Tibial artery (tissue), 4 donors: Measurements from ENCODE around the gene NANOS2.

Source experiments
- DNase-seq, 2 donors: peaks; one replicate each; pipeline ENCODE4 v3.0.0-alpha.2; 2019
- H3K27ac ChIP-seq, 2 donors: fragments of 200-600 bp; sonication (generic) in 1 of 2; 1 replicate in 1 of 2; 2 replicates in 1 of 2; pipeline ENCODE4 v1.5.1; 2018 to 2019; ENCODE audit warnings: mild to moderate bottlenecking in 1 of 2
- H3K27me3 ChIP-seq, 2 donors: fragments of 200-600 bp; sonication (generic) in 1 of 2; one replicate each; pipeline versions ENCODE4 v1.5.1 to v1.6.0; 2016 to 2019
- H3K36me3 ChIP-seq, 3 donors: fragments of 200-600 bp; sonication (generic) in 2 of 3; one replicate each; pipeline ENCODE4 v1.5.1; 2016 to 2019; ENCODE audit warnings: mild to moderate bottlenecking in 2 of 3
- H3K4me1 ChIP-seq, 4 donors: fragments of 200-600 bp; sonication (generic) in 2 of 4; 1 replicate in 3 of 4; 2 replicates in 1 of 4; pipeline ENCODE4 v1.5.1; 2016 to 2019
- H3K4me3 ChIP-seq, 2 donors: fragments of 200-600 bp; sonication (generic) in 1 of 2; 1 replicate in 1 of 2; 2 replicates in 1 of 2; pipeline ENCODE4 v1.5.1; 2018 to 2019; ENCODE audit warnings: mild to moderate bottlenecking in 2 of 2
- H3K9me3 ChIP-seq, 3 donors: fragments of 200-600 bp; sonication (generic) in 1 of 3; one replicate each; pipeline ENCODE4 v1.5.1; 2016 to 2019
- intact Hi-C: fragments of 100-400 bp; cut with DNase I; formaldehyde crosslinking; loops from one replicate; pipeline ENCODE4 v1.15.0; 2023; ENCODE audit warnings: low total_unique reads
- TF ChIP-seq, protein P1 (sequence below), 2 experiments: fragments of 200-600 bp in 1 of 2; fragments of 450-650 bp in 1 of 2; IDR thresholded peaks; one replicate each; pipeline ENCODE4 v1.5.1; 2017 to 2019; ENCODE audit warnings: antibody characterized with exemption in 2 of 2, mild to moderate bottlenecking in 1 of 2, moderate library complexity in 1 of 2

The NANOS2 gene

DNA sequence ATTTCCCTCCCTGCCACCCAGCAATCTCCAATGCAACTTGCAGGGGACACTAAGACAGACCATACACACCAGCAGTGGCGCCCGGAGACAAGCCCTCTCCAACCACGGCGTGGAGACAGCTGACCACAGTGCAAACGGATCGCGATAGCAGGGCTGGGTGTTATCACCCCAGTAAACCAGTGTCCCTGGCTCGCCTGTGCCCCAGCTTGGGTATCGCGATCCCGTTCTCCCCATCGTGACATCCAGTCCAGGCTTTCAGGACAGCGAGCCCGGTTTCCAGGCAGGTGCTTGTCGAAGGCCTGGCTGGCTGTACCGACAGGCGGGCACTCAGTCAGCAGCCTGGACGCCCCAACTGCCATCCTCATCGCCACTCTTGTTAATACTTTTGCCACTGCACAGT is 20.7 kb upstream of the NANOS2 start:
- Histone ChIP-seq H3K4me3 (no peak overlapping the region), H3K9me3 (peaks cover 0 to 5% (median 0%) of the 10 kb centered on the region in 3 donors), H3K4me1 (peaks cover 0 to 6% (median 0%) of the 10 kb centered on the region in 4 donors), H3K27ac (no peak overlapping the region), H3K36me3 (no peaks in the 10 kb centered on the region), H3K27me3 (peaks cover 0 to 69% of the 10 kb centered on the region in 2 donors)
- no peak for DNase-seq
- TF ChIP-seq, protein P1, sequence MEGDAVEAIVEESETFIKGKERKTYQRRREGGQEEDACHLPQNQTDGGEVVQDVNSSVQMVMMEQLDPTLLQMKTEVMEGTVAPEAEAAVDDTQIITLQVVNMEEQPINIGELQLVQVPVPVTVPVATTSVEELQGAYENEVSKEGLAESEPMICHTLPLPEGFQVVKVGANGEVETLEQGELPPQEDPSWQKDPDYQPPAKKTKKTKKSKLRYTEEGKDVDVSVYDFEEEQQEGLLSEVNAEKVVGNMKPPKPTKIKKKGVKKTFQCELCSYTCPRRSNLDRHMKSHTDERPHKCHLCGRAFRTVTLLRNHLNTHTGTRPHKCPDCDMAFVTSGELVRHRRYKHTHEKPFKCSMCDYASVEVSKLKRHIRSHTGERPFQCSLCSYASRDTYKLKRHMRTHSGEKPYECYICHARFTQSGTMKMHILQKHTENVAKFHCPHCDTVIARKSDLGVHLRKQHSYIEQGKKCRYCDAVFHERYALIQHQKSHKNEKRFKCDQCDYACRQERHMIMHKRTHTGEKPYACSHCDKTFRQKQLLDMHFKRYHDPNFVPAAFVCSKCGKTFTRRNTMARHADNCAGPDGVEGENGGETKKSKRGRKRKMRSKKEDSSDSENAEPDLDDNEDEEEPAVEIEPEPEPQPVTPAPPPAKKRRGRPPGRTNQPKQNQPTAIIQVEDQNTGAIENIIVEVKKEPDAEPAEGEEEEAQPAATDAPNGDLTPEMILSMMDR (IDR thresholded peaks at IDR 0.05) = no peak
- intact Hi-C loops = no loop called here

DNA sequence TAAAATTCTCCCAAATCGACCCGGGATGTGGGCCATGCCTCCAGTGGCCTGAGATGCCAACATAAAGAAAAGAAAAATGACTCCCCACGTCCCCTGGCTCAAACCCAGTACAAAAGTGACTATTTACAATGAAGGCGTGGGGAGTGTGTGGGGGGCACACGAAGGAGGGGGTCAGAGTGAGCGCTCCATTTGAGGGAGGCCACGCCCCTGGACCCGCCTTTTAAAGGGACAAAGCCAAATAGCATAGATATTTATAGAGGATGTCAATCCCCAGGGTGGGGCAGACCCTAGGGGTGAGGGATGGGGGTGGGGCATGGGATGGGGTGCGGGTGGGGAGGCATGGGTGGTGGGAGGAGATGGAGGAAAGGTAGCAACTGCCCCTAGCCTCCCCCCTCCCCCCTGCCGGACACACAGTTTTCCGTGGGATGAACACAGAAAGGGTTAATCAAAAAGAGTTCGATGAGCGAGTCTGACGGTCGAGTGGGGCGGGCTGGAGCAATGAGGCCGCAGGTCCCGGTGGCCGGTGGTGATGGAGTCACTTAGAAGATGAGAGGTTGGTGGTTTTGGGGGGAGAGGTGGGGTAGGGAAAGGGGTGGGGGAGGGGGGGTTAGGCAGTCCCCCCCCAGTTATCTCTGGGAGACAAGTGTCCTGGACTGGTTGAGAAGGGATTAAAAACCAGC is 20.1 kb upstream of the NANOS2 start:
- Histone ChIP-seq H3K36me3 (no peaks in the 10 kb centered on the region), H3K4me3 (no peak overlapping the region), H3K4me1 (no peaks in the 10 kb centered on the region), H3K9me3 (peaks cover 0 to 5% (median 0%) of the 10 kb centered on the region in 3 donors), H3K27ac (no peak overlapping the region), H3K27me3 (peaks cover 0 to 66% of the 10 kb centered on the region in 2 donors)
- intact Hi-C loops = no loop called here
- DNase-seq = no peak
- TF ChIP-seq, protein P1 (IDR thresholded peaks at IDR 0.05) = no peak

DNA sequence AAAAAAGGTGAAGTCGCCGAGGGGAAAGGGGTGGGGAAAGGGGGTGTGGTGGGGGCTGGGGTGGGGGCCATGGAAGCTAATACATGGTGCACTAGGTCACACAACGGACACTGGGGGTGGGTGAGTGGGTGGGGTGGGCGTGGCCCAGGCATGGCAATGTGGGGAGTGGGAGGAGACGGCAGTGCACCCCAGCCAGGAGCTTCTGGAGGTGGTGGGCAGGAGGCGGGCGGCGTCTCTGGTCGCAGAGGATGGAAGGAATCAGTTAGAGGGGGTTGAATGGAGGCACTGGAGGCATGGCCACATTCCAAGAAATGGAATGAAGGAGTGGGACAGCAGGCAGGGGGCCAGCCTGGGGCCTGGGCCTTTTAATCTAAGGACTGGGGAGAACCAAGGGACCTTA is 19.2 kb upstream of the NANOS2 start:
- Histone ChIP-seq H3K27ac (no peak overlapping the region), H3K4me1 (no peaks in the 10 kb centered on the region), H3K9me3 (peaks cover 0 to 5% (median 0%) of the 10 kb centered on the region in 3 donors), H3K4me3 (no peak overlapping the region), H3K27me3 (peaks cover 0 to 58% of the 10 kb centered on the region in 2 donors), H3K36me3 (no peaks in the 10 kb centered on the region)
- intact Hi-C loops = no loop called here
- TF ChIP-seq, protein P1 (IDR thresholded peaks at IDR 0.05) = no peak
- DNase-seq = no peak

DNA sequence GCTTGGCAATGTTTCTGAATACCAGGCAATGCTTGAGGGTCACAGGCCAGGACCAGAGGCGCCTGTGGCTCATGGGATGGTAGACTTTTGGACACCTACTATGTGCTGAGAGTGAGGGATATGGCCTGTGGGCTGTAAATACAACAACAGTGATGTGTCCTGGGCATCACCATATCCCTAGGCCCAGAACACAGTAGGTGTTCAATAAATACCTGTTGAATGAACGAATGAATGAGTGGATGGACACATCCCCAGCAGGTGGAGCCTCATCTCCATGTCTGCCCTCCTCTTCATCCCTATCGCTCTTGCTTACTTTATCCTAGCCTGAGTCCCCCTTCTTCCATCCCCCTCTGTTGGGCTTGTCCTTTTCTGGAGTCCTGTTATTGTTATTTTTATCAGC is 16.5 kb upstream of the NANOS2 start:
- intact Hi-C loops = no loop called here
- peaks cover 0 to 34% of the 10 kb centered on the region in 2 donors for H3K27me3 ChIP-seq
- TF ChIP-seq, protein P1 (IDR thresholded peaks at IDR 0.05) = no peak
- H3K9me3 ChIP-seq = no peaks in the 10 kb centered on the region
- H3K36me3 ChIP-seq = no peaks in the 10 kb centered on the region
- no peak for DNase-seq
- H3K4me1 ChIP-seq = peaks cover 0 to 4% (median 2%) of the 10 kb centered on the region in 4 donors
- no peak overlapping the region for H3K4me3 ChIP-seq
- H3K27ac ChIP-seq = no peak overlapping the region

DNA sequence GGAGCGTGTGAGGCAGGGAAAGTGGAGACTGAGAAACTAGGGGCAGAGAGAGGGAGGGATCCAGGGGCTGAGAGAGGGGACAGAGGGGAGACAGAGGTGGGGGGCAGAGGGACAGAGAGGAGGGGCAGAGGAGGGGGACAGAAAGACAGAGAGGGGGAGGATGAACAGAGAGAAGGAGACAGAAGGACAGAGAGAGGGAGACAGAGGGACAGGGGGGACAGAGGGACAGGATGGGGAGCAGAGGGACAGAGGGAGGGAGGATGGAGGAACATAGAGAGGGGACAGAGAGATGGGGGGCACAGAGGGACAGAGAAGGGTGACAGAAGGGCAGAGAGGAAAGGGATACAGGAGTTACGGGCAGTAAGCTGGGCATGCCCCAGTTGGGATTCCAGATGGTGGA is 14.7 kb upstream of the NANOS2 start:
- Histone ChIP-seq H3K9me3 (no peaks in the 10 kb centered on the region), H3K4me1 (peaks cover 0 to 4% (median 2%) of the 10 kb centered on the region in 4 donors), H3K27me3 (peaks cover 0 to 19% of the 10 kb centered on the region in 2 donors), H3K36me3 (no peaks in the 10 kb centered on the region), H3K27ac (no peak overlapping the region), H3K4me3 (no peak overlapping the region)
- DNase-seq = no peak
- intact Hi-C loops = loop anchor here (10.0 kb wide), 1 partner anchor 66 kb away; the partner anchor contains the start of gene CCDC61
- TF ChIP-seq, protein P1 (IDR thresholded peaks at IDR 0.05) = no peak
